Hepatocyte (in vitro differentiated cells): ENCODE measurements around the gene DPP9.

Source experiments
- CTCF ChIP-seq: fragments of 200-600 bp; sonication (generic); IDR thresholded peaks from 2 replicates; pipeline ENCODE4 v1.5.1; 2016; ENCODE audit warnings: antibody characterized with exemption, mild to moderate bottlenecking; ENCODE audit not compliant: poor library complexity
- EZH2 ChIP-seq: fragments of 200-600 bp; sonication (generic); IDR thresholded peaks from 2 replicates; pipeline ENCODE4 v1.6.1; 2016; ENCODE audit warnings: antibody characterized with exemption, mild to moderate bottlenecking, borderline replicate concordance

DNA sequence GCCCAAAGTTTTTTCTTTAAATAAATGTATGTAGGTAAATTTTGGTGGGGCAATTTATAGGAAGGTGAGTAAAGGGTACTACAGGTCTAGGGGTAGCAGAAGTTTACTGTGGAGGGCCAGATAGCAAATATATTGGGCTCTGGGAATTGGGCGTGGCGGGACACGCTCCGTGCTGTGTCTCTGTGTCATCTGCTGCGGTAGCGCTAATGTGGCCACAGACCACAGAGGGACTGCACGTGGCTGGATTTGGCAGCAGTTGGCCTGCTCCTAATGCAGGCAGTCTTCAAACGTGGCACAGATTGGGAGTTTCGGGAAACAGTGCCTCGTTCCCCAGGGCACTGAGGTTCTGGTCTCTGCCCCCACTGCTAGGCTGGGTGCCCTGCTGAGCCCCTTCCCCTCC lies 36.9 kb downstream of the DPP9 start:
- TF ChIP-seq CTCF, result no peak
- no peak for TF ChIP-seq EZH2
